Activated CD4-positive, alpha-beta T cell treated with anti-CD3 and anti-CD28 coated beads, Interleukin-2, amount 50 U/mL, for 1 hour (primary cell): ENCODE results near the gene MAPK11.

Experiments used
- DNase-seq: peaks from one replicate; pipeline ENCODE4 v3.0.0-alpha.2; 2020

Gene MAPK11

DNA sequence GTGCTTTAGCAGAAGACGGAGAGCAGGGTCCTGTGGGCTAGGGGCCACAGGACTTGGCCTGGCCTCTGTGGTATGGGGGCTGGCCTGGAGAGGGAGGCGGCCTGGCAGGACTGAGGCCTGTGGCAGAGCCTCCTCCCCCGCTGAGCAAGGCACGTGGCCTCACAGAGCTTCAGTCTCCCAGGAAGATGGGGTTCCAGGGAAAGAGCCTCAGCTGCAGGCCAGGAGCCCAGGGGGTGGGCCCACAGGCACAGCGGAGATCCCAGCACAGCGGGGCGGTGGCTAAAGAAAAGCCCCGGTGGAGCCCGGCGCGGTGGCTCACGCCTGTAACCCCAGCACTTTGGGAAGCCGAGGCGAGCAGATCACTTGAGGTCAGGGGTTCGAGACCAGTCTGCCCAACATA lies 10.9 kb downstream of the MAPK11 start:
- no peak for DNase-seq

DNA sequence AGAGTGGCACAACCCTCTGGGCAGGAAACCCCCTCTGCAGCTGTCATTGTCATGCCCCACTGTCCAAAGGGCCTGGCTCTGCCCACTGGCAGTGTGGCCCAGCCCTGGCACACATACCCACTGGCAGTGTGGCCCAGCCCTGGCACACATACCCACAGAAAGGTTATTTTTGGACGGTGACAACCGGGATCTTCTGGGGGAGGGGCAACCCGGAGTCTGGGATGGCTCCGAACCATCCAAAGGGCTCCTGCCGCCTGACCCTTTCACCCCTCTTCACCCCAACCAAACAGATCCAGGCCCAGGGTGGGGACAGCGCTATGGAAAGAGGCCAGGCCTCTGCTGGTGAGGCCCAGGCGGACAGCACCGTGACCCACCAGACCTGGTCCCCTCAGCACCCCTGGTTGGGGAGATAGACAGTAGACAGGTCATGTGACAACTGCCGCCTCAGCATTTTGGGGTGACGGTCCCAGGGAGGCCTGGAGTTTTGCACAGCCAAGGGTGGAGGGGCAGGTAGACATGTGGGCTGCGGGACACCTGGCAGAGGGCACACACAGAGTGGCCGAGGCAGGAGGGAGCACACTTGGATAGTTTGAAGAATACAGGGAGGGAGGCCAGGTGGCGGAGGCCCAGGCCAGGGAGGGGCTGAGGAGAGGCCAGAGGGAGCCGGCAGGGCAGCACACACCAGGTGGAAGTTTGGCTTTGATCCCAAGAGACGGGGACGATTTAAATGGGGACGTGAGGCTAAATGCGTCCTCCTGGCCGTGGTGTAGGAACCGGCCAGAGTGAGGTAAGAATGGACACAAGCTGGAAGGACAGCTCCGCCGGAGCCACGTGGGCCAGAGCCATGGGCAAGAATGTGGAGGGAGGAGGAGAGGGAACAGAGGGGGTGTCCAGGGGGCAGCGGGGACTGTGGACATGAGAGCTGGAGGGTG lies 11.6 kb downstream of the MAPK11 start:
- no peak for DNase-seq

DNA sequence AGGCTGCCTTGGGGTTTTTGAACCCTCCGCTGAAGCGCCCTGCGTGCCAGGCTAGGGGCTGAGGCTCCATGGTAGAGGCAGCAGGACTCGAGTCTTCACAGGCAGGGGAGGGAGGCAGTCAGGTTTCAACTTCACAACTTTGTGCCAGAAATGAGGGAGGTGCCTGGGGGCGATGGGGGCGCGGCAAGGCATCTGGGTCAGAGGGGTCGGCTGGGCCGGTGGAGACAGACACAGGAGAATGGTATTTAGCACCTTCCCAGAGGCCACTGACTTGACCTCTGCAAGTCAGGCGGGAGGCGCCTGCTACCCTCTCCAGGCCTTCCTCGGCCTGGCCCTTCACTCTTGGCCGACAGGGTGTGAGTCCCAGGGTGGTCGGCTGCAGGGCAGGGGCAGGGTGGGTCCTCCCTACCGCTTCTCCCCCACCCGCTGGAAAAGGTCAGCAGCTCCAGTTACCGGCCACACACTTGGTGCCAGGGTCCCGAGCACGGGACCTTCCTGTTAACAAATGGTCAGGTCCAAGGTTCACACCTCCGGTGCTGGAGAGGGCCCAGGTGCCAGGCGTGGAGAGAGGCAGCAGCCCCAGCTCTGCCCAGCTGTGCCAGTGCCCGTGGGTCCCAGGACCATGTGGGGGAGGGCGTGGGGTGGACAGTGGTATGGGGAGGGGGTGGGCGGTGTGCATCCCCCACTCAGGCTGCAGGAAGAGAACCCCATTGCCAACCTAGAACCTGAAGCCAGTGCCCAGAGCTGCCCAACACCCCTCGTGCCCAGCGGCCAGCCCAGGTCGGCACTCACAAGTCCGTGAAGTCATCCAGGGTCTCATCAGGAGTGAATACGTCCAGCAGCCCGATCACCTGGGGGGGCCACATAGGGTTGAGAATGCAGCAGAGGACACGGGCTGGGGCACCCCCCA lies 12.5 kb downstream of the MAPK11 start:
- no peak for DNase-seq

DNA sequence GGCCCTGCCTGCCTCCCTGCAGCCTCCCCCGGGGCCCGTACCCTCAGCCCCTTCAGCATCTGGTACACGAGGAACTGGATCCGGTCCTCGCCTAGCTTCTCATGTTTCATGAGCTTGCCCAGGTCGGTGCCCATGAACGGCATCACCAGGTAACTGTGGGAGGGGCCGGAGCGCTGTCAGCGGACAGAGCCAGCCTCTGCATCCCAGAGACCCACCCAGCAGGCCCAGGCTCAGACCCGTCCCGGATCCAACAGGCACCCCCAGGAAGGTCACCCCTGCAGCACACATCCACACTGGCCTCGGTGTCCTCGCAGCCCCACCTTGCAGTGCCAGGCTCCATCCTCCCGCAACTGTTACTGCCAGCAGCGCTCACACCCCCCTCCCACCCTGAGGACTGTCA lies 13.1 kb downstream of the MAPK11 start:
- DNase-seq: no peak

GRCh38 chr22:50256258-50256862 lies 13.8 kb downstream of the MAPK11 start:
- no peak for DNase-seq

DNA sequence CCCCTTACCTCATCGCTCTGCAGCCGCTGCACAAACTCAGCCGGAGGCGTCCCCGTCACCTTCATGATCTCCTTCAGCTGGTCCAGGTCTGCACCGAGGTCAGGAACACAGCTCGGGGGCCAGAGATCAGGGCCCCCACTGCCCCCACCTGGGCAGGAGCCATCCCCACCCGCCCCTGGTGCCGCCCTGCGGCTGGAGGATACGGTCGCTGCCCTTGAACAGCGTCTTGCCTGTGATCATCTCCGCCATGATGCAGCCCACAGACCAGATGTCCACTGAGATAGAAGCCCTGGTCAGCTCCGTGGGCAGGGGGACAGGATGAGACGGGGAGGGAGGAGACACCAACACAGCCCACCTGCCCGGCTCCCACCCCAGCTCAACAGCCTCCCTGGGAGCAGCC lies 14.6 kb downstream of the MAPK11 start:
- no peak for DNase-seq

- DNase-seq: no peak
Observed at GRCh38 chr22:50255099-50255498, 15.1 kb downstream of the MAPK11 start.

DNA sequence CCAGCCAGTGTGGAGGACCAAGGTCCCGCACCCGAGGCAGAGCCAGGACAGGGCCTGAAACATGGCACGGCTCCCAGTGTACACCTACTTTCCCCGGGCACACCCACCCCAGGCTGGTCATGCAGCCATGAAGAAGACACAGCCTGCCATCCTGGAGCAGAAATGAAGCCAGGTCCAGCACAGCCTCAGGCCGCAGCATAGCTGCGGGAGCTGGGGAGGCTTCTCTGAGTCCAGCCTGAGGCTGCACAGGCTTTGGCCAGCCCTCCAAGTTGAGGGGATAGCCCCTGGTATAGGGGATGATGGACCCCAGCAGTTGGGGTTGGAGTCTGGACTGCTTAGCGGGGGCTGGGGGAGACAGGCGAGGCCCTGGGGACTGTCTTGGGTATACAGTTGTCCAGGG lies 16.2 kb downstream of the MAPK11 start:
- DNase-seq: no peak

- DNase-seq: no peak
Observed at GRCh38 chr22:50253046-50253915, 16.9 kb downstream of the MAPK11 start.

GRCh38 chr22:50252082-50253045 lies 17.8 kb downstream of the MAPK11 start:
- peak; percentile 71 for DNase-seq

- no peak for DNase-seq
Observed at GRCh38 chr22:50251477-50252081, 18.6 kb downstream of the MAPK11 start.

DNA sequence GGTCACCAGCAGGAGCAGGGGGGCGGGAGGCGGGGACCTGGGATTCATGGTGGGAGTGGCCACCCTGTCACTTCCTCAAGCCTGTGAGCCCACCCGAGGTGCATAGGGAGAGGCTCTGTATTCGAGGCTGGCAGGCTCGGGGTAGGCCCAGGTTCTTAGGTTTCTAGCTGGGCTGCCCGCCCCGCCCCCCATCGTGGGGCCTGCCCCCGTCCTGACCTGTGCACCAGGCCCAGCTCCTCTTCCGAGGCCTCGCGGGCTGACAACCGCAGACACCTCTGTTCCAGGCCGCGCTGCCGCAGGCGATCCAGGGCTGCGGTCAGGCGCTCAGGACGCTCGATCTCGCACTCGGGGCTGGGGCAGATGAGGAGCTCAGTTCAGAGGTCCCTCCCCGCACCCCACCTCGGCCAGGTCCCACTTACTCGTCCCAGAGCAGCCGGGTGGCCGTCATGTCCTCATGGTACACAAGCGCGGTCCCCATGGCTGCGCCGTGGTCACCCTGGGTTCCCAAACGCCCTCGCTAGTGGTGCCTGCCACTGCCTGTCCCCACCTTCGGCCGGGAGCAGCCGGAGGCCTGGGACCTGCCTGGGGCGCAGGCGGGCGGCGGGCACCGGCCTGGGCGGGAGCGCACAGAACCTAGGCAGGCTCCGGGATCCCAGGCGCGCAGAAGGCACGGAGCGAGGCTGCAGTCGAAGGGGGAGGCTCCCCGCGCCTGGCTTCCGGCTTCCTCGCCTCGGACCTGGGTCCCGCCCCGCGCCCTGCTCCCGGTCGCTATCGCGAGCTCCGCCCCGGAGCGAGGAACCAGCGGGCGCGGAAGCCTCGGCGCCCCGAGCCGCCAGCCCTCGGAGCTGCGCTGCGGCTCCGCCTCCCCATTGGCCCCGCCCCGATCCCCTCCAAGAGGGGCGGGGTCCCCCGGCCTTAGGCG lies 19.4 kb downstream of the MAPK11 start, which contains the start of gene HDAC10:
Gene HDAC10, minus strand, starts transcription at position 711 of the 922 bp plus-strand sequence. Its CDS starts 233 bp downstream, at position 478.
- peak; percentile 72 for DNase-seq

DNA sequence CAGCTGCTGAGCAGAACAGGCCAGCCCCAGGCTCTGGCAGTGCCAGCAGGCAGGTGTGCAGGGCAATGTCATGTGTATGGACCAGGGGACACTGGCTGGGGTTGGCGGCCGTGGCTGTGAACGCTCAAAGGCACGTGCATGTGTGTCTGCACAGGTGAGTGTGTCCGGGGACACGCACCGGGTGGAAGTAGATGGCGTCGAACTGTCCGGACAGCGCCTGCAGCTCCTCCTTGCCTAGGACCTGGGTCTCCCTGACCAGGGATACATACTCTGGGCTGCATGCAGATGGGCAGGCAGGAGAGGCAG lies 20.0 kb downstream of the MAPK11 start:
- no peak for DNase-seq

- DNase-seq: no peak
Observed at GRCh38 chr22:50249341-50250248, 20.6 kb downstream of the MAPK11 start.

DNA sequence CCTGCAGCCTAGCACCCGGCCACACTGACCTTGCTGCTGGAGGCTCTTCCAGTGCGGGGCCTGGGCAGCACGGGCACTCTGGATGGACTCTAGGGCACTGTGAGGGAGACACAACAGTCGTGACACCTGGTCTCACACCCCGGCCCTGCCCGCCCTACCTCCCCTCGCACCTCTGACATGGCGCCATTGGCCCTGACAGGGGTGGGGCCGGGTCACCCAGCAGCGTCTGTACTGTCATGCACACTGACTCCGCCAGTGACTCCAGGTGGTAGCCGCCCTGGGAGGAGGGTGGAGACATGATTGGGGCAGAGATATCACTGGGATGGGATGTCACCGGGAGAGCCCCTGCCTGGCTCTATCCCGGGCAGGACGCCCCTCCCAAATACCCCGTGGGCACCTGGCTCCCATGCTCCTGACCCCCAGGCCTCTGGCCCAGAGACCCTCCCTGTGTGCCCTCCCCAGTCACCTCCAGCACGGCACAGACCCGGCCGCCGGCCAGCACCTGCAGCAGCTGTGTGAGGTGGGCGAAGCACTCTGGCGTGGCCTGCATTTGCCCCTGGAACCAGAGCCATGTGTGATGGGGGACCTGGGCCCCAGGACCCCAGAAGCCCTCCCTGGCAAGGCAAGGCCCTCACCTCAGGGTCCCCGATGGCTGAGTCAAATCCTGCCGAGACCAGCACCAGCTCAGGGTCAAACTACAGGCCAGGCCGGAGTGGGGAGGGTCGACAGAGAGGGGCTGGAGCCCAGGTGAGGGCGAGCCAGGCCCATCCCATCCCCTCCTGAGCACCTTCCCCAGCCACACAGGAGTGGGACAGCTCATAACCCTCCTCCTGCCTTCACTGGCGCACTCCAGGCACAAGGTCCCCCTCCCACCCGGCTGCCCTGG lies 21.7 kb downstream of the MAPK11 start:
- no peak for DNase-seq

DNA sequence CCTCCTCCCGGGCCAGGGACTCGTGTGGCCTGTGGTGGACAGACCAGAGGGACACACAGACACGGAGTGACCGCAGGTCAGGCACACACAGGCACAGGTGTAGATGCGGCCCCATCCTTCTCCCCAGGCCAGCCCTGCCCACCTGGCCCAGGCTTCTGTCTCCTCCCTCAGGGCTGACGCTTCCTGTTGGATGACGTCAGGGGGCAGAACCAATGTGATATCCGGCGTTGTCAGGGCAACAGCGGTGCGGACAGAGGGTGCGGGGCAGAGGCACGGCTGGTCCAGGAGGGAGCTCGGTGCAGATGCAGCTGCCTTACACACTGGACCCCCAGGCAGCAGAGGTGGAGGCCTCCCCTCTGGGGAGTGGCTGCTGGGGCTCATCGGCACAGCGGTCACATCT lies 22.4 kb downstream of the MAPK11 start:
- DNase-seq: peak; percentile 56
